G401 (cell line): Measurements from ENCODE around the gene SKA2. TPM values are rescaled to one million over a fixed set of nuclear protein-coding genes. Genes with fewer than 3 reads are reported as not detected.
"Not testable (repeated sequence)": the region's sequence is repeated elsewhere in the genome, so short reads cannot be mapped to it uniquely, and the experiment has no call there.

Experiments used
- DNase-seq: peaks from one replicate; pipeline ENCODE4 v3.0.0-alpha.2; 2015; ENCODE audit warnings: low spot score
- in situ Hi-C: cut with HindIII; loops from 2 replicates; pipeline ENCODE4 v1.10.0; 2016; ENCODE audit warnings: low sequenced_read_pairs, mixed read lengths
- total RNA-seq: library from RNA; depleted of rRNA; stranded (reverse); fragments of >200 nt; shearing (Covaris generic); gene quantifications from 2 replicates; pipeline ENCODE4 v1.2.3, GENCODE V29; 2014

The SKA2 gene
- total RNA-seq, 1 experiment from 2014 or later: 181 TPM

DNA sequence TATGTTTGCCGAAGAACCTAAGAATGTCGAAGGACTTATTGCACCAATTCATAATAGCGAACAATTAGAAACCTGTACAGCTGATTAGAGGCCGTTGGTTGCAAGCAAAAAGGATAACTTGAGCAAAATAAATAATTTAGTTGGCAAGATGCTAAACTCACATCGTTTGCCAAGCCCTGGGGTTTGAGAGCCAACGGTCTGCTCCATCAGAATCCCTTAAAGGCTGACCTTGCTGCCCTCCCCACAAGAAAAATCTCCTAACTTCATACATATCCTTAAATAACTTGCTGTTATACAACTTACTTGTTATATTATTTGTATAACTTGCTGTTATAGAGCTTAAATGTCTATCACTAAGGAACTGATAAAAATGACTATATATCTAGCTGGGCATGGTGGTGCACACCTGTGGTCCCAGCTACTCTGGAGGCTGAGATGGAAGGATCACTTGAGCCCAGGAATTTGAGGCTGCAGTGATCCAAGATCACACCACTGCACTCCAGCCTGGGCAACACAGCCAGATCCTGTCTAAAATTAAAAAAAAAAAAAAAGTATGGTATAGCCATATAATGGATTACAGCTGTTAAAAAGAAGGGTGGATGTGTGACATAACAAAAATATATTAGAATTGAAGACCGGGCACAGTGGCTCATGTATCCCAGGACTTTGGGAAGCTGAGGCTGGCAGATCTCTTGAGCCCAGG lies 46.4 kb downstream of the SKA2 start:
- in situ Hi-C loops: no loop called here
- DNase-seq: no peak

- DNase-seq: no peak
- in situ Hi-C loops: no loop called here
These were observed 47.7 kb downstream of the SKA2 start for GRCh38 chr17:59107306-59107670.

GRCh38 chr17:59106463-59107305 lies 48.3 kb downstream of the SKA2 start, which contains the start of gene TRIM37:
Gene TRIM37, minus strand, starts transcription at chr17:59106880. Its CDS starts 419 bp downstream, at chr17:59106461.
- peak; percentile 97 for DNase-seq
- in situ Hi-C loops: no loop called here

GRCh38 chr17:59105852-59106462 lies 49.0 kb downstream of the SKA2 start:
- in situ Hi-C loops: no loop called here
- DNase-seq: peak; percentile 78

- in situ Hi-C loops: no loop called here
- DNase-seq: no peak
These were observed 53.8 kb downstream of the SKA2 start for GRCh38 chr17:59101178-59101577.

- no peak for DNase-seq
- in situ Hi-C loops: no loop called here
These were observed 57.1 kb downstream of the SKA2 start for GRCh38 chr17:59097876-59098275.

DNA sequence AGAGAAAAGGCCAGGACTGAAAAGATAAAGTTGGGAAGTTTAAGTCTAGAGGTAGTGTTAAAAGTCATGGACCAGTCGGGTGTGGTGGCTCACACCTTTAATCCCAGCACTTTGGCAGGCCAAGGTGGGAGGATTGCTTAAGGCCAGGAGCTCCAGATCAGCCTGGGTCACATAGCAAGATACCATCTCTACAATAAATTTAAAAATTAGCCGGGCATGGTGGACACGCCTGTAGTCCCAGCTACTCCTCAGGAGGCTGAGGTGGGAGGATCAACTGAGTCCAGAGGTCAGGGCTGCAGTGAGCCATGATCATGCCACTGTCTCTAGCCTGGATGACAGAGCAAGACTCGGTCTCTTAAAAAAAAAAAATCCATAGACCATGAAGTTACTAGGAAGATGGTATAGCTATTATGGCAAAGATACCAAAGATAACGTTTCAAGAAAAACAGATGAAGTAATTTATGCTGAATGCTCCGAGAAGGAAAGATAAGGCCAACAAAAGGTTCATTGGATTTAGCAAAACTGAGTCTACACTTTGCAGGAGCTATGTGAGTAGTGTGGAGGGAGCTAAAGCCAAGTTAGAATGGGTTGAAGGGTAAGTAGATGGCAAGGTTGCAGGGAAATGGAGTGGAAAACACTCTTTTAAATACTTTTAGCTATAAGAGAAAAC lies 60.0 kb downstream of the SKA2 start:
- no peak for DNase-seq
- in situ Hi-C loops: no loop called here

GRCh38 chr17:59093702-59094231 lies 61.2 kb downstream of the SKA2 start:
- in situ Hi-C loops: no loop called here
- no peak for DNase-seq

GRCh38 chr17:59093145-59093701 lies 61.8 kb downstream of the SKA2 start:
- in situ Hi-C loops: no loop called here
- DNase-seq: no peak

DNA sequence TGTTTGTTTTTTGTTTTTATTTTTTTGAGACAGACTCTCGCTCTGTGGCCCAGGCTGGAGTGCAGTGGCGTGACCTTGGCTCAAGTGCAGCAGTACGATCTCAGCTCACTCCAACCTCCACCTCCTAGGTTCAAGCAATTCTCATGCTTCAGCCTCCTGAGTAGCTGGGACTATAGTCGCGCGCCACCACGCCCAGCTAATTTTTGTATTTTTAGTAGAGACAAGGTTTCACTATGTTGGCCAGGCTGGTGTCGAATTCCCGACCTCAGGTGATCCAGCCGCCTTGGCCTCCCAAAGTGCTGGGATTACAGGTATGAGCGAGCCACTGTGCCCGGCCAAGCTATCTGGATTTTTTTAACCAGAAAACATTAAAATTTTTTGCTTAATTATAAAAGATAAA lies 64.4 kb downstream of the SKA2 start:
- DNase-seq, in situ Hi-C loops: not testable (repeated sequence)

- DNase-seq: no peak
- in situ Hi-C loops: no loop called here
These were observed 70.8 kb downstream of the SKA2 start for GRCh38 chr17:59084154-59084553.

- in situ Hi-C loops: no loop called here
- no peak for DNase-seq
These were observed 80.5 kb downstream of the SKA2 start for GRCh38 chr17:59074494-59074893.

DNA sequence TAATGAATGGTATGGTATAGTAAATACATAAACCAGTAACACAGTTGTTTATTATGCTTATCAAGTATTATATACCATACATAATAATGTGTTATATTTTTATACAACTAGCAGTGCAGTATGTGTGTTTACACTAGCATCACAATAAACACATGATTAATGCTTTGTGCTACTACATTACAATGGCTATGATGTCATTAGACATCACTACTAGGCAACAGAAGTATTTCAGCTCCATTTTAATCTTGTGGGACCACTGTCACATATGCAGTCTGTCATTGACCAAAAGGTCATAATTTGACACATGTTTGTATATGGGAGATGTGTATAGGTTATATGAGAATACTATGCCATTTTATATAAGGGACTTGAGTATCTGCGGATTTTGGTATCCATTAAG lies 81.0 kb downstream of the SKA2 start:
- in situ Hi-C loops: no loop called here
- DNase-seq: no peak

DNA sequence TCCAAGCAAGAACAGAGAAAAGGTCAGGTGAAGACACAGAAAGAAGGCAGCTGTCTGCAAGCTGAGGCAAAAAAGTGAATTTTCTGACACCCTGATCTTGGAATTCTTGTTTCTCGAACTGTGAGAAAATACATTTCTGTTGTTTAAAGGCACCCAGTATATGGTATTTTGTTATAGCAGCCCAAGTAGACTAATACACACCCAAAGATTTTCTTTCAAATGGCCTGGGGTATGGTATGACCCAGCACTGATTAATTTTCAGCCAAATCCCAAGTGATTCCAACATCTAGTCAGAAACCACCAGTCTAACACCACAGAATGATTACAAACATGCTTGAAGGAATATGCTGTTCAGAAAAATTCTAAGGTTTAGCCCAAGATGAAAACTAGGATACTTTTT lies 85.1 kb downstream of the SKA2 start:
- in situ Hi-C loops: no loop called here
- no peak for DNase-seq

- DNase-seq: no peak
- in situ Hi-C loops: no loop called here
These were observed 87.2 kb downstream of the SKA2 start for GRCh38 chr17:59067756-59068155.

DNA sequence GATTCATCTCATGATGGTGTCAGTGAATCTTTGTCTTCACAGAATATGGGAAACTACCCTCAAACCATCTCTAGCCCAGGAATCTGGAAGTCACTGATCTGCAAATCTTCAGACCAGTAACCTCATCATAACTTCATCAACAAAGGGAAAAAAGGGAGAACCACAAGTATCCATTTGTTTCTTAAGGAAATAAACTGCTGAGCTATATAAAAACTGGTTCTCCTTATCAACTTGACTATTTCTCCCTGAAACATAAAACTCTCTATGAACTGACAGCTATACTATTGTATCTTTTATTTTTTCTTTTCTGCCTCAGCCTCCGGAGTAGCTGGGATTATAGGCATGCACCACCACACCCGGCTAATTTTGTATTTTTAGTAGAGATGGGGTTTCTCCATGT lies 87.6 kb downstream of the SKA2 start:
- in situ Hi-C loops: no loop called here
- no peak for DNase-seq

GRCh38 chr17:59062509-59062908 lies 92.5 kb downstream of the SKA2 start:
- in situ Hi-C loops: no loop called here
- no peak for DNase-seq
